Loucy (cell line): ENCODE measurements around the gene TIPRL.

ENCODE experiments used
- EZH2phosphoT487 ChIP-seq: fragments of 200-600 bp; IDR thresholded peaks from 2 replicates; pipeline ENCODE4 v1.6.1; 2018; ENCODE audit warnings: antibody characterized with exemption, mild to moderate bottlenecking, moderate library complexity, borderline replicate concordance
- TF ChIP-seq, protein P1 (sequence below): fragments of 200-600 bp; sonication (generic); conservative IDR thresholded peaks from 2 replicates; pipeline ENCODE4 v1.5.1; 2014; ENCODE audit warnings: mild to moderate bottlenecking, antibody characterized with exemption, low read length

DNA sequence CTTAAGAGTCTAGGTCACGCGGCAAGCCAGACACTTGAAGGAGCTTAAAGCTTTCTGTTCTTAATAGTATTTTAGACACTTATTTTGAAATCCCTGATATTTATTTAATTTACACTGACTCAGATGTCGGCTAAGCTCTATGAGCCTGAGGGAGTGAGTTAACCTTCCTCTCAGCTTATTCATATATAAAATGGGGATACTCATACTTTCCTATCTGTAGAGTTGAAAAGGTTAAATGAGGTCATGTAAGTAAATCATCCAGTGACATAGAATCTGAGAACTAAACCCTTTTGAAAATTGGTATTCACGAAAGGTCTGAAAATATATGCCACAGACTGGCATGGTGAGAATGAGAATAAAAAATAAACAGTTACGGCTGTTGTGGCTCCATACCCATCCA lies 40.6 kb upstream of the TIPRL start:
- TF ChIP-seq, protein P1, sequence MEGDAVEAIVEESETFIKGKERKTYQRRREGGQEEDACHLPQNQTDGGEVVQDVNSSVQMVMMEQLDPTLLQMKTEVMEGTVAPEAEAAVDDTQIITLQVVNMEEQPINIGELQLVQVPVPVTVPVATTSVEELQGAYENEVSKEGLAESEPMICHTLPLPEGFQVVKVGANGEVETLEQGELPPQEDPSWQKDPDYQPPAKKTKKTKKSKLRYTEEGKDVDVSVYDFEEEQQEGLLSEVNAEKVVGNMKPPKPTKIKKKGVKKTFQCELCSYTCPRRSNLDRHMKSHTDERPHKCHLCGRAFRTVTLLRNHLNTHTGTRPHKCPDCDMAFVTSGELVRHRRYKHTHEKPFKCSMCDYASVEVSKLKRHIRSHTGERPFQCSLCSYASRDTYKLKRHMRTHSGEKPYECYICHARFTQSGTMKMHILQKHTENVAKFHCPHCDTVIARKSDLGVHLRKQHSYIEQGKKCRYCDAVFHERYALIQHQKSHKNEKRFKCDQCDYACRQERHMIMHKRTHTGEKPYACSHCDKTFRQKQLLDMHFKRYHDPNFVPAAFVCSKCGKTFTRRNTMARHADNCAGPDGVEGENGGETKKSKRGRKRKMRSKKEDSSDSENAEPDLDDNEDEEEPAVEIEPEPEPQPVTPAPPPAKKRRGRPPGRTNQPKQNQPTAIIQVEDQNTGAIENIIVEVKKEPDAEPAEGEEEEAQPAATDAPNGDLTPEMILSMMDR, result no peak
- no peak for TF ChIP-seq EZH2phosphoT487
